Measurements from ENCODE around the gene MAP4K4.

The MAP4K4 gene

GRCh38 chr2:101725038-101725437, 27.5 kb downstream of the MAP4K4 start:
- Mint-ChIP-seq H3K36me3 (peaks cover 9% of the 10 kb centered on the region), H3K4me1 (ENCODE audit: low read depth) (peaks cover 98% of the 10 kb centered on the region), H3K9me3 (ENCODE audit: low read depth) (peaks cover 6% of the 10 kb centered on the region), H3K4me3 (no peak overlapping the region), H3K27me3 (no peaks in the 10 kb centered on the region), H3K27ac (no peak overlapping the region)

GRCh38 chr2:101725515-101726192, 28.1 kb downstream of the MAP4K4 start:
- H3K27ac Mint-ChIP-seq, result no peak overlapping the region
- peaks cover 6% of the 10 kb centered on the region for H3K9me3 Mint-ChIP-seq (ENCODE audit: low read depth)
- peaks cover 9% of the 10 kb centered on the region for H3K36me3 Mint-ChIP-seq
- peaks cover 98% of the 10 kb centered on the region for H3K4me1 Mint-ChIP-seq (ENCODE audit: low read depth)
- no peak overlapping the region for H3K4me3 Mint-ChIP-seq
- no peaks in the 10 kb centered on the region for H3K27me3 Mint-ChIP-seq

GRCh38 chr2:101728865-101729264, 31.4 kb downstream of the MAP4K4 start:
- Mint-ChIP-seq H3K4me3 (peak overlapping the region; percentile 0), H3K27me3 (no peaks in the 10 kb centered on the region), H3K27ac (peak overlapping the region; percentile 90), H3K9me3 (ENCODE audit: low read depth) (no peaks in the 10 kb centered on the region), H3K4me1 (ENCODE audit: low read depth) (peaks cover 85% of the 10 kb centered on the region), H3K36me3 (peaks cover 3% of the 10 kb centered on the region)

- Mint-ChIP-seq H3K36me3 (peaks cover under 1% of the 10 kb centered on the region), H3K4me3 (peak overlapping the region; percentile 51), H3K27me3 (no peaks in the 10 kb centered on the region), H3K9me3 (ENCODE audit: low read depth) (no peaks in the 10 kb centered on the region), H3K4me1 (ENCODE audit: low read depth) (peaks cover 83% of the 10 kb centered on the region), H3K27ac (peak overlapping the region; percentile 90)
Measured at GRCh38 chr2:101729521-101730190, 32.1 kb downstream of the MAP4K4 start.

GRCh38 chr2:101731221-101732054, 33.9 kb downstream of the MAP4K4 start:
- Mint-ChIP-seq H3K9me3 (ENCODE audit: low read depth) (no peaks in the 10 kb centered on the region), H3K27ac (no peak overlapping the region), H3K27me3 (no peaks in the 10 kb centered on the region), H3K36me3 (no peaks in the 10 kb centered on the region), H3K4me3 (no peak overlapping the region), H3K4me1 (ENCODE audit: low read depth) (peaks cover 83% of the 10 kb centered on the region)

GRCh38 chr2:101732199-101732598, 34.7 kb downstream of the MAP4K4 start:
- H3K27ac Mint-ChIP-seq, result peak overlapping the region; percentile 76
- H3K4me3 Mint-ChIP-seq, result peak overlapping the region; percentile 6
- H3K36me3 Mint-ChIP-seq, result no peaks in the 10 kb centered on the region

GRCh38 chr2:101732773-101733256, 35.3 kb downstream of the MAP4K4 start:
- H3K4me1 Mint-ChIP-seq (ENCODE audit: low read depth), result peaks cover 83% of the 10 kb centered on the region
- no peaks in the 10 kb centered on the region for H3K27me3 Mint-ChIP-seq
- H3K9me3 Mint-ChIP-seq (ENCODE audit: low read depth), result no peaks in the 10 kb centered on the region
- H3K4me3 Mint-ChIP-seq, result peak overlapping the region; percentile 11
- no peaks in the 10 kb centered on the region for H3K36me3 Mint-ChIP-seq
- H3K27ac Mint-ChIP-seq, result peak overlapping the region; percentile 76

More at GRCh38 chr2:101732199-101732598, 34.7 kb downstream of the MAP4K4 start:
- Mint-ChIP-seq H3K9me3 (ENCODE audit: low read depth) (no peaks in the 10 kb centered on the region), H3K27me3 (no peaks in the 10 kb centered on the region), H3K4me1 (ENCODE audit: low read depth) (peaks cover 83% of the 10 kb centered on the region)

- Mint-ChIP-seq H3K27ac (peak overlapping the region; percentile 76), H3K9me3 (ENCODE audit: low read depth) (no peaks in the 10 kb centered on the region), H3K27me3 (no peaks in the 10 kb centered on the region), H3K4me3 (peak overlapping the region; percentile 11), H3K4me1 (ENCODE audit: low read depth) (peaks cover 84% of the 10 kb centered on the region), H3K36me3 (no peaks in the 10 kb centered on the region)
Measured at GRCh38 chr2:101733257-101733993, 35.9 kb downstream of the MAP4K4 start.

GRCh38 chr2:101734505-101735165, 37.1 kb downstream of the MAP4K4 start:
- H3K9me3 Mint-ChIP-seq (ENCODE audit: low read depth), result no peaks in the 10 kb centered on the region
- H3K27ac Mint-ChIP-seq, result no peak overlapping the region
- no peaks in the 10 kb centered on the region for H3K27me3 Mint-ChIP-seq
- peaks cover 83% of the 10 kb centered on the region for H3K4me1 Mint-ChIP-seq (ENCODE audit: low read depth)
- H3K36me3 Mint-ChIP-seq, result no peaks in the 10 kb centered on the region
- no peak overlapping the region for H3K4me3 Mint-ChIP-seq

GRCh38 chr2:101735166-101735533, 37.6 kb downstream of the MAP4K4 start:
- H3K4me3 Mint-ChIP-seq, result no peak overlapping the region
- H3K36me3 Mint-ChIP-seq, result no peaks in the 10 kb centered on the region
- H3K9me3 Mint-ChIP-seq (ENCODE audit: low read depth), result no peaks in the 10 kb centered on the region
- H3K27me3 Mint-ChIP-seq, result no peaks in the 10 kb centered on the region
- H3K4me1 Mint-ChIP-seq (ENCODE audit: low read depth), result peaks cover 80% of the 10 kb centered on the region
- H3K27ac Mint-ChIP-seq, result no peak overlapping the region

- H3K27ac Mint-ChIP-seq, result peak overlapping the region; percentile 68
- H3K9me3 Mint-ChIP-seq (ENCODE audit: low read depth), result no peaks in the 10 kb centered on the region
- H3K27me3 Mint-ChIP-seq, result no peaks in the 10 kb centered on the region
- H3K4me1 Mint-ChIP-seq (ENCODE audit: low read depth), result peaks cover 82% of the 10 kb centered on the region
- no peaks in the 10 kb centered on the region for H3K36me3 Mint-ChIP-seq
- no peak overlapping the region for H3K4me3 Mint-ChIP-seq
Measured at GRCh38 chr2:101736233-101736632, 38.7 kb downstream of the MAP4K4 start.

GRCh38 chr2:101736861-101737291, 39.4 kb downstream of the MAP4K4 start:
- Mint-ChIP-seq H3K27ac (peak overlapping the region; percentile 68), H3K4me3 (peak overlapping the region; percentile 3)

GRCh38 chr2:101737478-101738255, 40.2 kb downstream of the MAP4K4 start:
- no peaks in the 10 kb centered on the region for H3K9me3 Mint-ChIP-seq (ENCODE audit: low read depth)
- peaks cover 90% of the 10 kb centered on the region for H3K4me1 Mint-ChIP-seq (ENCODE audit: low read depth)
- no peaks in the 10 kb centered on the region for H3K36me3 Mint-ChIP-seq
- no peaks in the 10 kb centered on the region for H3K27me3 Mint-ChIP-seq
- H3K4me3 Mint-ChIP-seq, result no peak overlapping the region
- H3K27ac Mint-ChIP-seq, result peak overlapping the region; percentile 42

More at GRCh38 chr2:101736861-101737291, 39.4 kb downstream of the MAP4K4 start:
- Mint-ChIP-seq H3K4me1 (ENCODE audit: low read depth) (peaks cover 88% of the 10 kb centered on the region), H3K27me3 (no peaks in the 10 kb centered on the region), H3K9me3 (ENCODE audit: low read depth) (no peaks in the 10 kb centered on the region), H3K36me3 (no peaks in the 10 kb centered on the region)
